HEK293 (cell line): ENCODE measurements around the gene EHD1.

Experiments used
- CTCF ChIA-PET: fragments of 350-600 bp; formaldehyde crosslinking; extraction: SDS; loops from one replicate; lab custom pipeline; 2021; ENCODE audit warnings: antibody characterized with exemption; lab: Yijun Ruan, JAX
- POLR2A ChIA-PET: fragments of 300-600 bp; formaldehyde crosslinking; extraction: SDS; loops from one replicate; lab custom pipeline; 2020; ENCODE audit warnings: antibody characterized with exemption, inconsistent platforms; lab: Yijun Ruan, JAX
- H3K27ac ChIP-seq: fragments of 200-500 bp; sonication (Bioruptor generic); 2 replicates; pipeline ENCODE4 v1.5.1; 2014; ENCODE audit warnings: low read depth, low read length, control low read depth, inconsistent platforms; ENCODE audit errors: extremely low read depth
- H3K36me3 ChIP-seq, 2 experiments: fragments of 200-500 bp in 1 of 2; sonication (Bioruptor generic) in 1 of 2; 1 replicate in 1 of 2; 2 replicates in 1 of 2; pipeline ENCODE4 v1.5.1; 2014 to 2017; ENCODE audit warnings: inconsistent platforms in 2 of 2, low read length in 2 of 2; ENCODE audit not compliant: control insufficient read depth in 2 of 2, insufficient read depth in 1 of 2
- H3K4me1 ChIP-seq: fragments of 200-500 bp; sonication (Bioruptor generic); 2 replicates; pipeline ENCODE4 v1.5.1; 2014; ENCODE audit warnings: mild to moderate bottlenecking, low read length, inconsistent platforms; ENCODE audit not compliant: control insufficient read depth, insufficient read depth
- H3K4me3 ChIP-seq: 2 replicates; pipeline ENCODE4 v1.5.1; 2011; ENCODE audit warnings: low read depth, mild to moderate bottlenecking, control low read depth, low read length, moderate library complexity
- H3K9me3 ChIP-seq: fragments of 200-500 bp; sonication (Bioruptor generic); 2 replicates; pipeline ENCODE4 v1.5.1; 2014; ENCODE audit warnings: low read depth, low read length, inconsistent platforms; ENCODE audit not compliant: control insufficient read depth, insufficient read depth
- GLIS1 ChIP-seq: fragments of 450-650 bp; formaldehyde crosslinking; IDR thresholded peaks from 2 replicates; pipeline ENCODE4 v1.5.1; 2016; ENCODE audit warnings: missing biosample characterization, missing genetic modification characterization
- IKZF3 ChIP-seq: fragments of 450-650 bp; IDR thresholded peaks from 2 replicates; pipeline ENCODE4 v1.5.0; 2018; ENCODE audit warnings: missing biosample characterization, mild to moderate bottlenecking, missing genetic modification characterization, moderate library complexity
- SP3 ChIP-seq: fragments of 450-650 bp; formaldehyde crosslinking; IDR thresholded peaks from 2 replicates; pipeline ENCODE4 v1.5.1; 2016; ENCODE audit warnings: missing biosample characterization, missing genetic modification characterization
- ZFP37 ChIP-seq: fragments of 450-650 bp; formaldehyde crosslinking; IDR thresholded peaks from 2 replicates; pipeline ENCODE4 v1.5.1; 2016; ENCODE audit warnings: missing biosample characterization, missing genetic modification characterization
- ZIC2 ChIP-seq: fragments of 450-650 bp; formaldehyde crosslinking; IDR thresholded peaks from 2 replicates; pipeline ENCODE4 v1.5.1; 2016; ENCODE audit warnings: missing biosample characterization, missing genetic modification characterization
- ZNF112 ChIP-seq: fragments of 450-650 bp; formaldehyde crosslinking; IDR thresholded peaks from 2 replicates; pipeline ENCODE4 v1.5.0; 2017; ENCODE audit warnings: missing biosample characterization, missing genetic modification characterization
- ZNF155 ChIP-seq: fragments of 450-650 bp; formaldehyde crosslinking; IDR thresholded peaks from 2 replicates; pipeline ENCODE4 v1.5.1; 2016; ENCODE audit warnings: missing biosample characterization, missing genetic modification characterization
- ZNF221 ChIP-seq: fragments of 450-650 bp; formaldehyde crosslinking; IDR thresholded peaks from 2 replicates; pipeline ENCODE4 v1.5.1; 2017; ENCODE audit warnings: missing biosample characterization, missing genetic modification characterization, borderline replicate concordance
- ZNF24 ChIP-seq: fragments of 450-650 bp; formaldehyde crosslinking; IDR thresholded peaks from 2 replicates; pipeline ENCODE4 v1.5.1; 2016; ENCODE audit warnings: missing biosample characterization, missing genetic modification characterization
- ZNF292 ChIP-seq: fragments of 450-650 bp; formaldehyde crosslinking; IDR thresholded peaks from 2 replicates; pipeline ENCODE4 v1.5.1; 2016; ENCODE audit warnings: low read depth, missing biosample characterization, missing genetic modification characterization, borderline replicate concordance
- ZNF514 ChIP-seq: fragments of 450-650 bp; formaldehyde crosslinking; IDR thresholded peaks from 2 replicates; pipeline ENCODE4 v1.5.1; 2016; ENCODE audit warnings: missing biosample characterization, missing genetic modification characterization
- ZNF548 ChIP-seq: fragments of 450-650 bp; formaldehyde crosslinking; IDR thresholded peaks from 2 replicates; pipeline ENCODE4 v1.5.1; 2016; ENCODE audit warnings: missing biosample characterization, missing genetic modification characterization
- ZNF596 ChIP-seq: fragments of 450-650 bp; IDR thresholded peaks from 2 replicates; pipeline ENCODE4 v1.5.0; 2018; ENCODE audit warnings: missing biosample characterization, mild to moderate bottlenecking, missing genetic modification characterization, moderate library complexity
- ZNF677 ChIP-seq: fragments of 450-650 bp; IDR thresholded peaks from 2 replicates; pipeline ENCODE4 v1.5.0; 2018; ENCODE audit warnings: missing biosample characterization, mild to moderate bottlenecking, missing genetic modification characterization, moderate library complexity
- ZNF768 ChIP-seq: fragments of 450-650 bp; formaldehyde crosslinking; IDR thresholded peaks from 2 replicates; pipeline ENCODE4 v1.5.1; 2018; ENCODE audit warnings: missing biosample characterization, mild to moderate bottlenecking, missing genetic modification characterization
- ZNF776 ChIP-seq: fragments of 450-650 bp; formaldehyde crosslinking; IDR thresholded peaks from 2 replicates; pipeline ENCODE4 v1.5.0; 2017; ENCODE audit warnings: missing biosample characterization, missing genetic modification characterization, borderline replicate concordance
- TF ChIP-seq, protein P1 (sequence below): fragments of 450-650 bp; formaldehyde crosslinking; IDR thresholded peaks from 2 replicates; pipeline ENCODE4 v1.5.1; 2016; ENCODE audit warnings: missing biosample characterization, missing genetic modification characterization
- TF ChIP-seq, protein P2 (sequence below): fragments of 450-650 bp; formaldehyde crosslinking; IDR thresholded peaks from 2 replicates; pipeline ENCODE4 v1.5.1; 2016; ENCODE audit warnings: missing biosample characterization, missing genetic modification characterization
- TF ChIP-seq, protein P3 (sequence below): fragments of 450-650 bp; formaldehyde crosslinking; IDR thresholded peaks from 2 replicates; pipeline ENCODE4 v1.5.1; 2016; ENCODE audit warnings: missing biosample characterization, missing genetic modification characterization

The EHD1 gene

DNA sequence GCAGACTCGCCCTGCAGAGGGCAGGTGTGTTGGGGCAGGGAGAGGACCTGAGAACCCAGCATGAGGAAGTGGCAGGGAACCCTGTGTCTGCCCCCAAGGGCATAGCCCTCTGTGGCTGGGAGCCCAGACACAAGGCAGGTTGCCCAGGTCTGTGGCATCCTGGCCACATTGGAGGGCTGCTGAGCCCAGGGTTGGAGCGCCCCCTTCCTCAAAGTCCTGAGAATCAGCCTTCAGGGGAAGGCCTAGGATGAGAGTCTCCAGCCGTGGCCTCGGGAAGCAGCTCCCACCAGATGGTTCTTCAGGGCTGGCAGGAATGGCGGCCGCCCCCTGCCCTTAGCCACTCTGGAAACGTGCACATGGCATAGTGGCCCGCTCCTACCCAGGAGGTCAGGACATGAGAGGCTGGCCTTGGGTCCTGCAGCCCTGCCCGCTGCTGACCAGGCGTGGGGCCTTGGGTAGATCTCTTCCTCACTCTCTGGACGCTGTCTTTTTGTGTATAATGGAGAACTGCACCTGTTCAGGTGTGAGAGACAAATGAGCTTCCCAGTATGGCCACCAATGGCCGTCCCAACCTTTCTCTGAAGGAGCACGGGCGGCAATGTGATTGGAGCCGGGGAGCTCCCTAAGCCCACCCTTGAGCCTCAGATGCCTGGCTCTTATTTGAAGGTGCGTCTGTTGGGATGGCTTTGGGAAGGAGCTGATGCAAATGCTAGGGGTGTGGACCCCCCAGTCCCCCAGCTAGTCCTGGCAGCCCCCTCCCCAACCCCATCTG, 29.4 kb downstream of the EHD1 start:
- ChIA-PET CTCF (interaction anchor here (0.7 to 8.0 kb wide), 16 partner anchors 14 to 270 kb away, joined by 3 to 111 read pairs (median 4); partner anchors contain the start of genes BATF2 and EHD1), POLR2A (interaction anchor here (1.0 to 1.4 kb wide), 2 partner anchors 29 to 70 kb away, joined by 3 to 6 read pairs; partner anchors contain the start of gene EHD1)
- Histone ChIP-seq H3K4me1 (no peaks in the 10 kb centered on the region), H3K4me3 (no peak overlapping the region), H3K36me3 (peaks cover 0 to 5% of the 10 kb centered on the region in 2 experiments; a peak in 1 of 3 replicates), H3K27ac (no peak overlapping the region), H3K9me3 (no peaks in the 10 kb centered on the region)
- TF ChIP-seq IKZF3 (tag by site-specific recombination) (no peak), ZNF155 (tag by site-specific recombination) (no peak), ZFP37 (tag by site-specific recombination) (no peak), ZNF292 (tag by site-specific recombination) (no peak), ZNF221 (no peak)
- TF ChIP-seq, protein P1, sequence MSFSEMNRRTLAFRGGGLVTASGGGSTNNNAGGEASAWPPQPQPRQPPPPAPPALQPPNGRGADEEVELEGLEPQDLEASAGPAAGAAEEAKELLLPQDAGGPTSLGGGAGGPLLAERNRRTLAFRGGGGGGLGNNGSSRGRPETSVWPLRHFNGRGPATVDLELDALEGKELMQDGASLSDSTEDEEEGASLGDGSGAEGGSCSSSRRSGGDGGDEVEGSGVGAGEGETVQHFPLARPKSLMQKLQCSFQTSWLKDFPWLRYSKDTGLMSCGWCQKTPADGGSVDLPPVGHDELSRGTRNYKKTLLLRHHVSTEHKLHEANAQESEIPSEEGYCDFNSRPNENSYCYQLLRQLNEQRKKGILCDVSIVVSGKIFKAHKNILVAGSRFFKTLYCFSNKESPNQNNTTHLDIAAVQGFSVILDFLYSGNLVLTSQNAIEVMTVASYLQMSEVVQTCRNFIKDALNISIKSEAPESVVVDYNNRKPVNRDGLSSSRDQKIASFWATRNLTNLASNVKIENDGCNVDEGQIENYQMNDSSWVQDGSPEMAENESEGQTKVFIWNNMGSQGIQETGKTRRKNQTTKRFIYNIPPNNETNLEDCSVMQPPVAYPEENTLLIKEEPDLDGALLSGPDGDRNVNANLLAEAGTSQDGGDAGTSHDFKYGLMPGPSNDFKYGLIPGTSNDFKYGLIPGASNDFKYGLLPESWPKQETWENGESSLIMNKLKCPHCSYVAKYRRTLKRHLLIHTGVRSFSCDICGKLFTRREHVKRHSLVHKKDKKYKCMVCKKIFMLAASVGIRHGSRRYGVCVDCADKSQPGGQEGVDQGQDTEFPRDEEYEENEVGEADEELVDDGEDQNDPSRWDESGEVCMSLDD (tag by site-specific recombination): no peak

DNA sequence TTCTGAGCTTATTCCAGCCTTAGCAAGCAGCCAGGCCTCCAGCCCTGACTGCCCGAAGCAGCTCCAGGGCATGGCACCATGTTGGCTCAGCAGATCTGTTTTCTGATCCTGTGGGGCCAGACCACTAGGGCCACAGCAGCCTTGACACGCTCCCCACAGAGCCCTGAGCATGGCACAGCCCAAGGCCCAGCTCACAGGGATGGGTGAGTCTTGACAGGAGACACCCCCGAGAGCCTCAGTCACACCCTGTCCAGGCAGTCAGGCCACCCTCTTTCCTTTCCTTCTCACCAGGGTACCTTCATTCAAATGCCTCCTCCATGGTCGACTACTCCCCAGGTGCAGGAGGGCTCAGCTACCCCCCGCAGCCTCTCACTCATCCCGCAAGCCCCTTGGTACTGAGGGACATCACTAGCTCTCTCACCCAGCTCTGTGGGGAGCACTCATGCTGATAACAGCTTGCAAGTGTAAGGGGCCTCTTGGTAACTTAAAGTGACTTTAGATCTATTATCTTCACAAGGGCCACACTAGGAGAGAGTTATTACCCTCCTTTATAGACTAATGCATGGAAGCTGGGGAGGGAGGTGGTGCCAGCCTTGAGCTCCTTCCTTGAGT, 30.1 kb downstream of the EHD1 start:
- H3K36me3 ChIP-seq: no peaks in the 10 kb centered on the region
- TF ChIP-seq ZNF112 (tag by site-specific recombination): no peak
- no peak for TF ChIP-seq ZNF24 (tag by site-specific recombination)
- TF ChIP-seq ZNF768: no peak
- TF ChIP-seq ZNF548: no peak
- TF ChIP-seq, protein P2, sequence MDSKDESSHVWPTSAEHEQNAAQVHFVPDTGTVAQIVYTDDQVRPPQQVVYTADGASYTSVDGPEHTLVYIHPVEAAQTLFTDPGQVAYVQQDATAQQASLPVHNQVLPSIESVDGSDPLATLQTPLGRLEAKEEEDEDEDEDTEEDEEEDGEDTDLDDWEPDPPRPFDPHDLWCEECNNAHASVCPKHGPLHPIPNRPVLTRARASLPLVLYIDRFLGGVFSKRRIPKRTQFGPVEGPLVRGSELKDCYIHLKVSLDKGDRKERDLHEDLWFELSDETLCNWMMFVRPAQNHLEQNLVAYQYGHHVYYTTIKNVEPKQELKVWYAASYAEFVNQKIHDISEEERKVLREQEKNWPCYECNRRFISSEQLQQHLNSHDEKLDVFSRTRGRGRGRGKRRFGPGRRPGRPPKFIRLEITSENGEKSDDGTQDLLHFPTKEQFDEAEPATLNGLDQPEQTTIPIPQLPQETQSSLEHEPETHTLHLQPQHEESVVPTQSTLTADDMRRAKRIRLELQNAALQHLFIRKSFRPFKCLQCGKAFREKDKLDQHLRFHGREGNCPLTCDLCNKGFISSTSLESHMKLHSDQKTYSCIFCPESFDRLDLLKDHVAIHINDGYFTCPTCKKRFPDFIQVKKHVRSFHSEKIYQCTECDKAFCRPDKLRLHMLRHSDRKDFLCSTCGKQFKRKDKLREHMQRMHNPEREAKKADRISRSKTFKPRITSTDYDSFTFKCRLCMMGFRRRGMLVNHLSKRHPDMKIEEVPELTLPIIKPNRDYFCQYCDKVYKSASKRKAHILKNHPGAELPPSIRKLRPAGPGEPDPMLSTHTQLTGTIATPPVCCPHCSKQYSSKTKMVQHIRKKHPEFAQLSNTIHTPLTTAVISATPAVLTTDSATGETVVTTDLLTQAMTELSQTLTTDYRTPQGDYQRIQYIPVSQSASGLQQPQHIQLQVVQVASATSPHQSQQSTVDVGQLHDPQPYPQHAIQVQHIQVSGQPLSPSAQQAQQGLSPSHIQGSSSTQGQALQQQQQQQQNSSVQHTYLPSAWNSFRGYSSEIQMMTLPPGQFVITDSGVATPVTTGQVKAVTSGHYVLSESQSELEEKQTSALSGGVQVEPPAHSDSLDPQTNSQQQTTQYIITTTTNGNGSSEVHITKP (tag by site-specific recombination): peak; percentile 75
- no peak for TF ChIP-seq ZNF596 (tag by site-specific recombination)
- no peak for TF ChIP-seq ZNF776 (tag by site-specific recombination)
- TF ChIP-seq ZNF677: no peak
- no peak for TF ChIP-seq SP3
- TF ChIP-seq, protein P3, sequence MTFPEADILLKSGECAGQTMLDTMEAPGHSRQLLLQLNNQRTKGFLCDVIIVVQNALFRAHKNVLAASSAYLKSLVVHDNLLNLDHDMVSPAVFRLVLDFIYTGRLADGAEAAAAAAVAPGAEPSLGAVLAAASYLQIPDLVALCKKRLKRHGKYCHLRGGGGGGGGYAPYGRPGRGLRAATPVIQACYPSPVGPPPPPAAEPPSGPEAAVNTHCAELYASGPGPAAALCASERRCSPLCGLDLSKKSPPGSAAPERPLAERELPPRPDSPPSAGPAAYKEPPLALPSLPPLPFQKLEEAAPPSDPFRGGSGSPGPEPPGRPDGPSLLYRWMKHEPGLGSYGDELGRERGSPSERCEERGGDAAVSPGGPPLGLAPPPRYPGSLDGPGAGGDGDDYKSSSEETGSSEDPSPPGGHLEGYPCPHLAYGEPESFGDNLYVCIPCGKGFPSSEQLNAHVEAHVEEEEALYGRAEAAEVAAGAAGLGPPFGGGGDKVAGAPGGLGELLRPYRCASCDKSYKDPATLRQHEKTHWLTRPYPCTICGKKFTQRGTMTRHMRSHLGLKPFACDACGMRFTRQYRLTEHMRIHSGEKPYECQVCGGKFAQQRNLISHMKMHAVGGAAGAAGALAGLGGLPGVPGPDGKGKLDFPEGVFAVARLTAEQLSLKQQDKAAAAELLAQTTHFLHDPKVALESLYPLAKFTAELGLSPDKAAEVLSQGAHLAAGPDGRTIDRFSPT: no peak
- peak; percentile 95 for TF ChIP-seq ZIC2 (tag by site-specific recombination)
- TF ChIP-seq ZNF514: no peak
- TF ChIP-seq GLIS1 (tag by site-specific recombination): peak; percentile 83
- H3K4me1 ChIP-seq: no peaks in the 10 kb centered on the region
- ChIA-PET CTCF (interaction anchor here (0.7 to 8.0 kb wide), 23 partner anchors 8 to 427 kb away, joined by 3 to 111 read pairs (median 3); partner anchors contain the start of genes ARL2, BATF2, EHD1 and SNX15), POLR2A (interaction anchor here (1.4 kb wide), 1 partner anchor 30 kb away, joined by 6 read pairs; the partner anchor contains the start of gene EHD1)
- H3K27ac ChIP-seq: no peak overlapping the region
- H3K9me3 ChIP-seq: no peaks in the 10 kb centered on the region
- no peak overlapping the region for H3K4me3 ChIP-seq
